Fibroblast of lung (primary cell): Measurements from ENCODE around the gene LGALS8.

Source experiments
- EZH2 ChIP-seq: IDR thresholded peaks from 2 replicates; pipeline ENCODE4 v1.5.1; 2012; ENCODE audit warnings: low read length, control low read depth, mild to moderate bottlenecking; ENCODE audit errors: missing control alignments
- TF ChIP-seq, protein P1 (sequence below), 2 donors: IDR thresholded peaks in 1 of 2; conservative IDR thresholded peaks in 1 of 2; 1 replicate in 1 of 2; 2 replicates in 1 of 2; pipeline ENCODE4 v1.5.1; 2011 to 2012; ENCODE audit warnings: low read length in 2 of 2, control low read depth in 1 of 2, inconsistent platforms in 1 of 2, low read depth in 1 of 2, mild to moderate bottlenecking in 1 of 2

GRCh38 chr1:236526079-236526478, 2.3 kb downstream of the LGALS8 start:
- TF ChIP-seq EZH2 = no peak
- TF ChIP-seq, protein P1, sequence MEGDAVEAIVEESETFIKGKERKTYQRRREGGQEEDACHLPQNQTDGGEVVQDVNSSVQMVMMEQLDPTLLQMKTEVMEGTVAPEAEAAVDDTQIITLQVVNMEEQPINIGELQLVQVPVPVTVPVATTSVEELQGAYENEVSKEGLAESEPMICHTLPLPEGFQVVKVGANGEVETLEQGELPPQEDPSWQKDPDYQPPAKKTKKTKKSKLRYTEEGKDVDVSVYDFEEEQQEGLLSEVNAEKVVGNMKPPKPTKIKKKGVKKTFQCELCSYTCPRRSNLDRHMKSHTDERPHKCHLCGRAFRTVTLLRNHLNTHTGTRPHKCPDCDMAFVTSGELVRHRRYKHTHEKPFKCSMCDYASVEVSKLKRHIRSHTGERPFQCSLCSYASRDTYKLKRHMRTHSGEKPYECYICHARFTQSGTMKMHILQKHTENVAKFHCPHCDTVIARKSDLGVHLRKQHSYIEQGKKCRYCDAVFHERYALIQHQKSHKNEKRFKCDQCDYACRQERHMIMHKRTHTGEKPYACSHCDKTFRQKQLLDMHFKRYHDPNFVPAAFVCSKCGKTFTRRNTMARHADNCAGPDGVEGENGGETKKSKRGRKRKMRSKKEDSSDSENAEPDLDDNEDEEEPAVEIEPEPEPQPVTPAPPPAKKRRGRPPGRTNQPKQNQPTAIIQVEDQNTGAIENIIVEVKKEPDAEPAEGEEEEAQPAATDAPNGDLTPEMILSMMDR (conservative IDR thresholded peaks at IDR 0.05 in 1 of 2, IDR thresholded peaks at IDR 0.05 in 1 of 2; ENCODE audit: low read depth in 1 of 2, low read length in 2 of 2) = no peak
